ENCODE results near the gene SQSTM1. TPM values are rescaled to one million over a fixed set of nuclear protein-coding genes. Genes with fewer than 3 reads are reported as not detected.

SQSTM1 gene
- total and polyA plus RNA-seq, 9 of the 15 experiments (the other 6 are each of a cell fraction or from before 2014, with no cell fraction given), result 5.6 to 148 (median 64.0) TPM

GRCh38 chr5:179805529-179806249, 15.0 kb upstream of the SQSTM1 start (continued):
- TF ChIP-seq ZNF592 (IDR thresholded peaks at IDR 0.05), result 0 out of 2 replicates have a peak, but pooled peaks have one; percentile 62
- no peak for TF ChIP-seq ZNF764 (CRISPR knock-in tag; IDR thresholded peaks at IDR 0.05; ENCODE audit: low read depth)
- TF ChIP-seq, protein P1, sequence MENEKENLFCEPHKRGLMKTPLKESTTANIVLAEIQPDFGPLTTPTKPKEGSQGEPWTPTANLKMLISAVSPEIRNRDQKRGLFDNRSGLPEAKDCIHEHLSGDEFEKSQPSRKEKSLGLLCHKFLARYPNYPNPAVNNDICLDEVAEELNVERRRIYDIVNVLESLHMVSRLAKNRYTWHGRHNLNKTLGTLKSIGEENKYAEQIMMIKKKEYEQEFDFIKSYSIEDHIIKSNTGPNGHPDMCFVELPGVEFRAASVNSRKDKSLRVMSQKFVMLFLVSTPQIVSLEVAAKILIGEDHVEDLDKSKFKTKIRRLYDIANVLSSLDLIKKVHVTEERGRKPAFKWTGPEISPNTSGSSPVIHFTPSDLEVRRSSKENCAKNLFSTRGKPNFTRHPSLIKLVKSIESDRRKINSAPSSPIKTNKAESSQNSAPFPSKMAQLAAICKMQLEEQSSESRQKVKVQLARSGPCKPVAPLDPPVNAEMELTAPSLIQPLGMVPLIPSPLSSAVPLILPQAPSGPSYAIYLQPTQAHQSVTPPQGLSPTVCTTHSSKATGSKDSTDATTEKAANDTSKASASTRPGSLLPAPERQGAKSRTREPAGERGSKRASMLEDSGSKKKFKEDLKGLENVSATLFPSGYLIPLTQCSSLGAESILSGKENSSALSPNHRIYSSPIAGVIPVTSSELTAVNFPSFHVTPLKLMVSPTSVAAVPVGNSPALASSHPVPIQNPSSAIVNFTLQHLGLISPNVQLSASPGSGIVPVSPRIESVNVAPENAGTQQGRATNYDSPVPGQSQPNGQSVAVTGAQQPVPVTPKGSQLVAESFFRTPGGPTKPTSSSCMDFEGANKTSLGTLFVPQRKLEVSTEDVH (IDR thresholded peaks at IDR 0.05; ENCODE audit: low read depth, partially characterized antibody), result no peak
- TF ChIP-seq GTF2E2 (tag; IDR thresholded peaks at IDR 0.05), result no peak
- no peak for TF ChIP-seq DACH1 (IDR thresholded peaks at IDR 0.05; ENCODE audit: partially characterized antibody)
- TF ChIP-seq MTA1 (IDR thresholded peaks at IDR 0.05; ENCODE audit: borderline replicate concordance), result no peak
- TF ChIP-seq FOXJ3 (CRISPR knock-in tag; IDR thresholded peaks at IDR 0.05), result no peak
- peak; percentile 38; the same call in 1 of the 2 replicates for TF ChIP-seq HNRNPL (IDR thresholded peaks at IDR 0.05; ENCODE audit: low read depth, low read length)
- TF ChIP-seq, protein P2, sequence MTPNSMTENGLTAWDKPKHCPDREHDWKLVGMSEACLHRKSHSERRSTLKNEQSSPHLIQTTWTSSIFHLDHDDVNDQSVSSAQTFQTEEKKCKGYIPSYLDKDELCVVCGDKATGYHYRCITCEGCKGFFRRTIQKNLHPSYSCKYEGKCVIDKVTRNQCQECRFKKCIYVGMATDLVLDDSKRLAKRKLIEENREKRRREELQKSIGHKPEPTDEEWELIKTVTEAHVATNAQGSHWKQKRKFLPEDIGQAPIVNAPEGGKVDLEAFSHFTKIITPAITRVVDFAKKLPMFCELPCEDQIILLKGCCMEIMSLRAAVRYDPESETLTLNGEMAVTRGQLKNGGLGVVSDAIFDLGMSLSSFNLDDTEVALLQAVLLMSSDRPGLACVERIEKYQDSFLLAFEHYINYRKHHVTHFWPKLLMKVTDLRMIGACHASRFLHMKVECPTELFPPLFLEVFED (CRISPR knock-in tag; conservative IDR thresholded peaks at IDR 0.05), result no peak
- peak; percentile 31; the same call in 1 of the 2 replicates for TF ChIP-seq MYC (IDR thresholded peaks at IDR 0.05; ENCODE audit: low read depth, low read length)
- no peak for TF ChIP-seq MYC (CRISPR knock-in tag; IDR thresholded peaks at IDR 0.05; ENCODE audit: borderline replicate concordance, low read depth)
- TF ChIP-seq FOXA1 (IDR thresholded peaks at IDR 0.05; ENCODE audit: borderline replicate concordance), result no peak
- TF ChIP-seq CHD1 (IDR thresholded peaks at IDR 0.05; ENCODE audit: low read length), result no peak
- no peak for TF ChIP-seq SNRNP70 (optimal IDR thresholded peaks at IDR 0.05; ENCODE audit: low read depth, low read length)
- TF ChIP-seq MIER1 (IDR thresholded peaks at IDR 0.05; ENCODE audit: low read depth), result no peak
- no peak for TF ChIP-seq ATF7 (IDR thresholded peaks at IDR 0.05)

Data from K562 (cell line).